ENCODE measurements around the gene PDGFD. TPM values are rescaled to one million over a fixed set of nuclear protein-coding genes. Genes with fewer than 3 reads are reported as not detected.

The PDGFD gene
- total RNA-seq, 2 donors from 2014 or later, result 2.3 to 4.8 TPM

GRCh38 chr11:103946793-103947545 lies 217.0 kb downstream of the PDGFD start:
- no peak for TF ChIP-seq CTCF (conservative IDR thresholded peaks at IDR 0.05)
- no peak overlapping the region for H3K4me3 Mint-ChIP-seq
- Histone ChIP-seq H3K27me3 (ENCODE audit: control insufficient read depth, insufficient read depth, low read length, poor library complexity, severe bottlenecking) (no peaks in the 10 kb centered on the region), H3K4me1 (ENCODE audit: control insufficient read depth, insufficient read depth, low read length) (peaks cover 7% of the 10 kb centered on the region), H3K36me3 (ENCODE audit: control insufficient read depth, insufficient read depth, low read length) (no peaks in the 10 kb centered on the region), H3K9ac (ENCODE audit: extremely low read depth, low read length, poor library complexity, severe bottlenecking) (no peak overlapping the region), H3K4me3 (ENCODE audit: low read length) (no peak overlapping the region), H3K27ac (ENCODE audit: low read depth, low read length) (no peak overlapping the region), H3K9me3 (ENCODE audit: control insufficient read depth, low read length) (no peaks in the 10 kb centered on the region)
- DNase-seq, result no peak
- H3K27ac Mint-ChIP-seq, result no peak overlapping the region
- H3K27me3 Mint-ChIP-seq (ENCODE audit: insufficient read depth), result no peaks in the 10 kb centered on the region
- peaks cover 13% of the 10 kb centered on the region for H3K4me1 Mint-ChIP-seq
- H3K9me3 Mint-ChIP-seq, result no peaks in the 10 kb centered on the region
- 88% methylated on average over 3 of the region's 3 CpGs; no CpG with 5 or more reads in 1 of the 2 experiments for WGBS, 2 experiments (ENCODE audit: insufficient coverage in 1 of 2, insufficient read length in 1 of 2)
- peaks cover 2% of the 10 kb centered on the region for H3K36me3 Mint-ChIP-seq (ENCODE audit: low read depth)

GRCh38 chr11:103944251-103944940 lies 219.6 kb downstream of the PDGFD start:
- no peaks in the 10 kb centered on the region for H3K9me3 Mint-ChIP-seq
- H3K4me3 Mint-ChIP-seq, result no peak overlapping the region
- Histone ChIP-seq H3K36me3 (ENCODE audit: control insufficient read depth, insufficient read depth, low read length) (no peaks in the 10 kb centered on the region), H3K9me3 (ENCODE audit: control insufficient read depth, low read length) (no peaks in the 10 kb centered on the region), H3K9ac (ENCODE audit: extremely low read depth, low read length, poor library complexity, severe bottlenecking) (no peak overlapping the region), H3K27ac (ENCODE audit: low read depth, low read length) (no peak overlapping the region), H3K4me1 (ENCODE audit: control insufficient read depth, insufficient read depth, low read length) (peaks cover 14% of the 10 kb centered on the region), H3K27me3 (ENCODE audit: control insufficient read depth, insufficient read depth, low read length, poor library complexity, severe bottlenecking) (no peaks in the 10 kb centered on the region), H3K4me3 (ENCODE audit: low read length) (no peak overlapping the region)
- no peak overlapping the region for H3K27ac Mint-ChIP-seq
- H3K36me3 Mint-ChIP-seq (ENCODE audit: low read depth), result peaks cover 3% of the 10 kb centered on the region
- no CpG with 5 or more reads among the region's 1 CpG for WGBS, 2 experiments (ENCODE audit: insufficient coverage in 1 of 2, insufficient read length in 1 of 2)
- H3K27me3 Mint-ChIP-seq (ENCODE audit: insufficient read depth), result no peaks in the 10 kb centered on the region
- peaks cover 22% of the 10 kb centered on the region for H3K4me1 Mint-ChIP-seq
- no peak for DNase-seq
- TF ChIP-seq CTCF (conservative IDR thresholded peaks at IDR 0.05), result no peak

GRCh38 chr11:103942646-103943045 lies 221.3 kb downstream of the PDGFD start:
- Histone ChIP-seq H3K27me3 (ENCODE audit: control insufficient read depth, insufficient read depth, low read length, poor library complexity, severe bottlenecking) (no peaks in the 10 kb centered on the region), H3K36me3 (ENCODE audit: control insufficient read depth, insufficient read depth, low read length) (no peaks in the 10 kb centered on the region), H3K4me1 (ENCODE audit: control insufficient read depth, insufficient read depth, low read length) (peaks cover 14% of the 10 kb centered on the region), H3K9me3 (ENCODE audit: control insufficient read depth, low read length) (no peaks in the 10 kb centered on the region), H3K9ac (ENCODE audit: extremely low read depth, low read length, poor library complexity, severe bottlenecking) (no peak overlapping the region), H3K27ac (ENCODE audit: low read depth, low read length) (no peak overlapping the region), H3K4me3 (ENCODE audit: low read length) (no peak overlapping the region)
- WGBS, 2 experiments (ENCODE audit: insufficient coverage in 1 of 2, insufficient read length in 1 of 2), result 94% methylated on average over 1 of the region's 1 CpG; no CpG with 5 or more reads in 1 of the 2 experiments
- no peak for DNase-seq
- H3K27me3 Mint-ChIP-seq (ENCODE audit: insufficient read depth), result no peaks in the 10 kb centered on the region
- no peak overlapping the region for H3K27ac Mint-ChIP-seq
- H3K9me3 Mint-ChIP-seq, result peaks cover 4% of the 10 kb centered on the region
- no peak overlapping the region for H3K4me3 Mint-ChIP-seq
- peaks cover 3% of the 10 kb centered on the region for H3K36me3 Mint-ChIP-seq (ENCODE audit: low read depth)
- H3K4me1 Mint-ChIP-seq, result peaks cover 16% of the 10 kb centered on the region
- TF ChIP-seq CTCF (conservative IDR thresholded peaks at IDR 0.05), result no peak
